Neuronal stem cell (in vitro differentiated cells): ENCODE measurements around the gene PREB.

Experiments
- DNase-seq: peaks from one replicate; pipeline ENCODE4 v3.0.0-alpha.2; 2013; ENCODE audit warnings: low spot score
- H2AFZ ChIP-seq: one replicate; pipeline ENCODE4 v1.6.1; 2013; ENCODE audit warnings: mild to moderate bottlenecking, low read length, inconsistent platforms
- H2AK5ac ChIP-seq: 2 replicates; pipeline ENCODE4 v1.6.1; 2013; ENCODE audit warnings: low read depth, mild to moderate bottlenecking, inconsistent platforms, low read length, moderate library complexity, mixed read lengths
- H2BK120ac ChIP-seq: 2 replicates; pipeline ENCODE4 v1.6.1; 2013; ENCODE audit warnings: low read depth, mild to moderate bottlenecking, inconsistent platforms, low read length, moderate library complexity, mixed read lengths
- H2BK12ac ChIP-seq: one replicate; pipeline ENCODE4 v1.6.1; 2013; ENCODE audit warnings: low read length, inconsistent platforms
- H2BK15ac ChIP-seq: 2 replicates; pipeline ENCODE4 v1.6.1; 2013; ENCODE audit warnings: mild to moderate bottlenecking, low read length, inconsistent platforms, mixed read lengths
- H2BK5ac ChIP-seq: one replicate; pipeline ENCODE4 v1.6.1; 2013; ENCODE audit warnings: inconsistent platforms, mild to moderate bottlenecking, low read length, moderate library complexity
- H3K14ac ChIP-seq: one replicate; pipeline ENCODE4 v1.6.1; 2013; ENCODE audit warnings: low read length, inconsistent platforms
- H3K18ac ChIP-seq: 2 replicates; pipeline ENCODE4 v1.6.1; 2013; ENCODE audit warnings: low read length, inconsistent platforms
- H3K23ac ChIP-seq: 2 replicates; pipeline ENCODE4 v1.6.1; 2013; ENCODE audit warnings: low read depth, mild to moderate bottlenecking, mixed read lengths, low read length, inconsistent platforms; ENCODE audit not compliant: poor library complexity
- H3K27ac ChIP-seq: replicated peaks from 3 replicates; pipeline ENCODE4 v1.5.1; 2013; ENCODE audit warnings: low read length, inconsistent platforms
- H3K27me3 ChIP-seq, 3 experiments: 2 replicates each; pipeline ENCODE4 v1.6.1; 2013; ENCODE audit warnings: low read length in 3 of 3, mild to moderate bottlenecking in 2 of 3, inconsistent platforms in 1 of 3, low read depth in 1 of 3, mixed read lengths in 1 of 3, moderate library complexity in 1 of 3; ENCODE audit not compliant: control insufficient read depth in 3 of 3, insufficient read depth in 3 of 3
- H3K36me3 ChIP-seq, 2 donors: replicated peaks in 1 of 2; 2 replicates each; pipeline ENCODE4 v1.6.1; 2013; ENCODE audit warnings: low read length in 2 of 2; ENCODE audit not compliant: control insufficient read depth in 2 of 2, insufficient read depth in 2 of 2
- H3K4ac ChIP-seq: 2 replicates; pipeline ENCODE4 v1.6.1; 2013; ENCODE audit warnings: inconsistent platforms, mild to moderate bottlenecking, low read length, moderate library complexity
- H3K4me1 ChIP-seq, 2 donors: 1 replicate in 1 of 2; 2 replicates in 1 of 2; pipeline ENCODE4 v1.6.1; 2013; ENCODE audit warnings: low read length in 2 of 2, low read depth in 1 of 2; ENCODE audit not compliant: control insufficient read depth in 2 of 2, insufficient read depth in 1 of 2
- H3K4me2 ChIP-seq: one replicate; pipeline ENCODE4 v1.6.1; 2013; ENCODE audit warnings: mild to moderate bottlenecking, low read length, inconsistent platforms; ENCODE audit not compliant: insufficient read depth, poor library complexity, severe bottlenecking
- H3K4me3 ChIP-seq, 2 donors: 2 replicates each; pipeline ENCODE4 v1.5.1; 2013; ENCODE audit warnings: low read length in 2 of 2, mild to moderate bottlenecking in 2 of 2, inconsistent platforms in 1 of 2, moderate library complexity in 1 of 2
- H3K79me1 ChIP-seq: one replicate; pipeline ENCODE4 v1.6.1; 2013; ENCODE audit warnings: low read depth, mild to moderate bottlenecking, inconsistent platforms, low read length, moderate library complexity
- H3K9ac ChIP-seq: one replicate; pipeline ENCODE4 v1.6.1; 2013; ENCODE audit warnings: mild to moderate bottlenecking, low read depth, low read length, inconsistent platforms; ENCODE audit not compliant: poor library complexity
- H3K9me3 ChIP-seq, 2 donors: replicated peaks in 1 of 2; 2 replicates each; pipeline versions ENCODE3 to v1.6.1; 2013; ENCODE audit warnings: low read length in 2 of 2, mild to moderate bottlenecking in 2 of 2, inconsistent platforms in 1 of 2, low read depth in 1 of 2, mixed read lengths in 1 of 2, moderate library complexity in 1 of 2; ENCODE audit not compliant: control insufficient read depth in 2 of 2, insufficient read depth in 1 of 2
- H4K8ac ChIP-seq: one replicate; pipeline ENCODE4 v1.6.1; 2013; ENCODE audit warnings: low read depth, mild to moderate bottlenecking, inconsistent platforms, low read length, moderate library complexity
- H4K91ac ChIP-seq: one replicate; pipeline ENCODE4 v1.6.1; 2013; ENCODE audit warnings: low read length, low read depth, mild to moderate bottlenecking, inconsistent platforms; ENCODE audit not compliant: poor library complexity
- WGBS, 2 donors: extraction: QIAGEN DNeasy Blood & Tissue Kit; methylation state at CpG; one replicate each; pipeline ENCODE4 v1.1.7; 2013; ENCODE audit warnings: missing lambda C conversion rate in 2 of 2, mixed read lengths in 1 of 2; ENCODE audit not compliant: insufficient read length in 2 of 2, insufficient replicate concordance in 1 of 2; ENCODE audit errors: extremely low coverage in 2 of 2; 5-methylcytosine and 5-hydroxymethylcytosine counted together

The PREB gene

GRCh38 chr2:27162151-27163121 lies 28.0 kb upstream of the PREB start:
- H3K18ac ChIP-seq = no peak overlapping the region
- no peak overlapping the region for H3K14ac ChIP-seq
- no peak overlapping the region for H3K9ac ChIP-seq
- H2BK15ac ChIP-seq = no peak overlapping the region
- H3K23ac ChIP-seq = no peak overlapping the region
- no peak overlapping the region for H2AK5ac ChIP-seq
- no peak for DNase-seq
- no peak overlapping the region for H3K4me2 ChIP-seq
- no CpG with 5 or more reads among the region's 15 CpGs for WGBS, 2 donors
- no peak overlapping the region for H4K91ac ChIP-seq
- no peak overlapping the region for H2BK5ac ChIP-seq
- no peak overlapping the region for H4K8ac ChIP-seq
- H3K27me3 ChIP-seq = peaks cover 0 to 55% (median 0%) of the 10 kb centered on the region in 3 experiments
- no peaks in the 10 kb centered on the region for H3K79me1 ChIP-seq
- no peak overlapping the region for H2BK12ac ChIP-seq
- no peak overlapping the region for H2BK120ac ChIP-seq
- no peaks in the 10 kb centered on the region for H3K4me1 ChIP-seq
- no peak overlapping the region for H2AFZ ChIP-seq
- no peak overlapping the region for H3K4ac ChIP-seq
- no peaks in the 10 kb centered on the region for H3K36me3 ChIP-seq
- H3K9me3 ChIP-seq = no peaks in the 10 kb centered on the region
- no peak overlapping the region for H3K4me3 ChIP-seq
- H3K27ac ChIP-seq = no peak overlapping the region

- no peak overlapping the region for H3K4me2 ChIP-seq
- no peak overlapping the region for H3K27ac ChIP-seq
- H3K36me3 ChIP-seq = no peaks in the 10 kb centered on the region
- no peaks in the 10 kb centered on the region for H3K79me1 ChIP-seq
- H3K4me1 ChIP-seq = peaks cover 0 to under 1% of the 10 kb centered on the region in 2 donors
- H4K8ac ChIP-seq = no peak overlapping the region
- H2BK12ac ChIP-seq = no peak overlapping the region
- H3K23ac ChIP-seq = no peak overlapping the region
- DNase-seq = no peak
- H4K91ac ChIP-seq = no peak overlapping the region
- H2BK15ac ChIP-seq = no peak overlapping the region
- no CpG with 5 or more reads among the region's 9 CpGs for WGBS, 2 donors
- H3K9ac ChIP-seq = no peak overlapping the region
- H3K9me3 ChIP-seq = no peaks in the 10 kb centered on the region
- peaks cover 0 to 36% (median 0%) of the 10 kb centered on the region in 3 experiments for H3K27me3 ChIP-seq
- no peak overlapping the region for H3K14ac ChIP-seq
- H2BK5ac ChIP-seq = no peak overlapping the region
- no peak overlapping the region for H3K4ac ChIP-seq
- no peak overlapping the region for H3K18ac ChIP-seq
- no peak overlapping the region for H2BK120ac ChIP-seq
- no peak overlapping the region for H2AK5ac ChIP-seq
- no peak overlapping the region for H2AFZ ChIP-seq
- no peak overlapping the region for H3K4me3 ChIP-seq
Measured at GRCh38 chr2:27160191-27160590, 25.8 kb upstream of the PREB start.

DNA sequence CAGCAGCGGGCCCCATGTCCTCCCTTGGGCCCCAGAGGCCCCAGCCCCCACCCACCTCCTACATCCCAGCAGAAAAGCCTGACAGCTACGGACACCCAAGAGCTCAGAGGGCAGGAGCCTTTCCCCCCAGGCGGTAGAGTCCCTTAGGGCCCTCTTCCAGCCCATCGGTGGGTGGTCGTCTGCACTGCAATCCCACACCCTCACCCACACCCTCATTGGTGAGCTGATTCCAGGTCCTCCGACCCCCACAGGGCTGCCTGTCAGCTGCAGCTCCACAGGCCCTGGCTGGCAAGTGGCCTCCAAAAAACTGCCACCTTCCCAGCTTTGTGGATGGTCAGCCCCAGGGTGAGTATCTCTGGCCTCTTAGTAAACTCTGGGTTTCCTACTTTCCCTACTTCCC lies 24.8 kb upstream of the PREB start:
- Histone ChIP-seq H3K9ac (peak overlapping the region; percentile 3), H2BK5ac (no peak overlapping the region), H2BK12ac (no peak overlapping the region), H3K9me3 (no peaks in the 10 kb centered on the region), H2BK15ac (no peak overlapping the region), H3K14ac (no peak overlapping the region), H3K79me1 (no peaks in the 10 kb centered on the region), H3K27me3 (peaks cover 0 to 35% (median 0%) of the 10 kb centered on the region in 3 experiments), H3K23ac (no peak overlapping the region), H3K4me2 (no peak overlapping the region), H3K4me1 (peaks cover 0 to 2% of the 10 kb centered on the region in 2 donors), H3K18ac (no peak overlapping the region), H2AK5ac (no peak overlapping the region), H4K91ac (no peak overlapping the region), H4K8ac (no peak overlapping the region), H3K4me3 (no peak overlapping the region), H3K36me3 (no peaks in the 10 kb centered on the region), H2AFZ (peak overlapping the region; percentile 11), H2BK120ac (no peak overlapping the region), H3K4ac (no peak overlapping the region), H3K27ac (no peak overlapping the region)
- no CpG with 5 or more reads among the region's 6 CpGs for WGBS, 2 donors
- DNase-seq = no peak

DNA sequence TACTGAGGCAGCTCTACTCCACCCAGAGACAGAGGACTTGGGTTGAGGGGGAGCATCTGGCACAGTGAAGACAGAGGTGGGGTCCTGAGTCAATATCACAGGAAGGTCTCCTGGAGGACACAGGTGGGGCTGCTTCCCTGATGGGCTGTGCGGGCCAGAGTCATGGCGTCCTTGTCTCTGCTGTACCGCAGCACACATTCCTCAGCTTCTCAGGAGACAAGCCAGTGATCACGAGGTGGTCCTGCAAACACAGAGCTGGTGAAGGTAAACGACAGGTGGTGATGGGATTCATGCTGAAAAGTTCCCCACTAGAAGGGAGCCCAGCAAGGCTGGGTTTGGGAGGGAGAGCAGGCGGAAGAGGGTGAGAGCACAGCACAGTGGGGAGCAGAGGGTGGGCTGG lies 24.0 kb upstream of the PREB start:
- Histone ChIP-seq H3K79me1 (no peaks in the 10 kb centered on the region), H3K9me3 (no peaks in the 10 kb centered on the region), H2BK12ac (no peak overlapping the region), H3K27ac (no peak overlapping the region), H3K4ac (no peak overlapping the region), H2BK120ac (no peak overlapping the region), H4K91ac (no peak overlapping the region), H3K4me3 (no peak overlapping the region), H2AK5ac (no peak overlapping the region), H3K4me2 (no peak overlapping the region), H3K18ac (peak overlapping the region; percentile 18), H2AFZ (no peak overlapping the region), H3K14ac (no peak overlapping the region), H2BK15ac (no peak overlapping the region), H3K36me3 (no peaks in the 10 kb centered on the region), H3K4me1 (peaks cover 0 to 2% of the 10 kb centered on the region in 2 donors), H3K9ac (no peak overlapping the region), H3K23ac (no peak overlapping the region), H4K8ac (no peak overlapping the region), H3K27me3 (peaks cover 0 to 43% (median 0%) of the 10 kb centered on the region in 3 experiments), H2BK5ac (no peak overlapping the region)
- DNase-seq = no peak
- WGBS, 2 donors = no CpG with 5 or more reads among the region's 6 CpGs
